T-cell (primary cell): ENCODE results near the gene ADAMTS17. TPM values are rescaled to one million over a fixed set of nuclear protein-coding genes. Genes with fewer than 3 reads are reported as not detected.

Experiments
- ATAC-seq, 4 experiments: fragments of 200-7000 bp in 3 of 4; fragments of 150-1000 bp in 1 of 4; cut with Tn5 transposase; replicated peaks in 1 of 4; 1 replicate in 3 of 4; 2 replicates in 1 of 4; pipeline ENCODE4 v1.10.0; 2021; ENCODE audit warnings: moderate library complexity in 3 of 4, mild to moderate bottlenecking in 2 of 4, moderate number of reproducible peaks in 1 of 4
- CTCF ChIA-PET, 2 donors: fragments of 300-600 bp; sonication (Branson Sonifier 250); formaldehyde crosslinking; loops; one replicate each; lab custom pipeline; 2022; ENCODE audit warnings: antibody characterized with exemption in 2 of 2; lab: Charles Lee
- POLR2A ChIA-PET, 2 donors: fragments of 300-600 bp; sonication (Branson Sonifier 250); formaldehyde crosslinking; loops; one replicate each; lab custom pipeline; 2022; ENCODE audit warnings: antibody characterized with exemption in 2 of 2; lab: Charles Lee
- DNase-seq, 35 experiments: peaks; one replicate each; pipeline versions ENCODE4 v3.0.0 to v3.0.0-alpha.2; 2013 to 2023
- H3K27ac ChIP-seq: one replicate; pipeline ENCODE4 v1.5.1; 2013; ENCODE audit warnings: low read length
- H3K27me3 ChIP-seq, 2 experiments: replicated peaks in 1 of 2; 1 replicate in 1 of 2; 2 replicates in 1 of 2; pipeline versions ENCODE4 v1.6.1 to v1.7.0; 2013; ENCODE audit warnings: low read length in 1 of 2, mixed read lengths in 1 of 2; ENCODE audit not compliant: control insufficient read depth in 2 of 2, insufficient read depth in 2 of 2; ENCODE audit errors: extremely low read depth in 1 of 2
- H3K36me3 ChIP-seq, 2 donors: 1 replicate in 1 of 2; 2 replicates in 1 of 2; pipeline versions ENCODE4 v1.6.1 to v1.7.0; 2013; ENCODE audit warnings: low read length in 1 of 2; ENCODE audit not compliant: control insufficient read depth in 2 of 2, insufficient read depth in 1 of 2; ENCODE audit errors: extremely low read depth in 1 of 2
- H3K4me1 ChIP-seq, 2 experiments: 1 replicate in 1 of 2; 2 replicates in 1 of 2; pipeline versions ENCODE4 v1.6.1 to v1.7.0; 2013; ENCODE audit warnings: low read length in 2 of 2, mixed read lengths in 1 of 2; ENCODE audit not compliant: insufficient read depth in 2 of 2, control insufficient read depth in 1 of 2; ENCODE audit errors: extremely low read depth in 1 of 2
- H3K4me3 ChIP-seq, 2 donors: 1 replicate in 1 of 2; 2 replicates in 1 of 2; pipeline versions ENCODE4 v1.5.1 to v1.7.0; 2013; ENCODE audit warnings: mild to moderate bottlenecking in 2 of 2, low read length in 1 of 2, moderate library complexity in 1 of 2; ENCODE audit not compliant: control insufficient read depth in 1 of 2; ENCODE audit errors: extremely low read depth in 1 of 2
- H3K9me3 ChIP-seq: 2 replicates; pipeline ENCODE4 v1.7.0; 2013
- H3K27ac Mint-ChIP-seq, 2 donors: one replicate each; pipeline ENCODE4 v1.8.0; 2020 to 2021; ENCODE audit warnings: mild to moderate bottlenecking in 2 of 2, mixed read lengths in 2 of 2
- H3K27me3 Mint-ChIP-seq, 2 donors: one replicate each; pipeline ENCODE4 v1.8.0; 2021 to 2022; ENCODE audit warnings: mixed read lengths in 2 of 2
- H3K36me3 Mint-ChIP-seq: one replicate; pipeline ENCODE4 v1.8.0; 2021; ENCODE audit warnings: mixed read lengths
- H3K4me1 Mint-ChIP-seq, 3 donors: one replicate each; pipeline ENCODE4 v1.8.0; 2020 to 2022; ENCODE audit warnings: mixed read lengths in 3 of 3, mild to moderate bottlenecking in 1 of 3
- H3K4me3 Mint-ChIP-seq, 3 donors: one replicate each; pipeline ENCODE4 v1.8.0; 2020 to 2022; ENCODE audit warnings: mild to moderate bottlenecking in 3 of 3, mixed read lengths in 3 of 3, moderate library complexity in 3 of 3
- H3K9me3 Mint-ChIP-seq, 3 donors: one replicate each; pipeline ENCODE4 v1.8.0; 2020 to 2022; ENCODE audit warnings: mixed read lengths in 3 of 3
- WGBS: methylation state at CpG from one replicate; pipeline ENCODE4 v1.1.5; 2013; ENCODE audit warnings: missing lambda C conversion rate; ENCODE audit not compliant: insufficient coverage; 5-methylcytosine and 5-hydroxymethylcytosine counted together
- total RNA-seq, 35 experiments: library from RNA in 6 of 35; stranded (reverse) in 6 of 35; fragments of 120-200 nt in 1 of 35; gene quantifications; one replicate each; pipeline versions ENCODE4 v1.2.1 to v1.2.4 and lab custom pipeline; 2013 to 2026

ADAMTS17 gene
- total RNA-seq, 5 donors from 2014 or later (not counting 1 experiment from before 2014, with no cell fraction given) = 8.9 to 17.8 (median 11.6) TPM

DNA sequence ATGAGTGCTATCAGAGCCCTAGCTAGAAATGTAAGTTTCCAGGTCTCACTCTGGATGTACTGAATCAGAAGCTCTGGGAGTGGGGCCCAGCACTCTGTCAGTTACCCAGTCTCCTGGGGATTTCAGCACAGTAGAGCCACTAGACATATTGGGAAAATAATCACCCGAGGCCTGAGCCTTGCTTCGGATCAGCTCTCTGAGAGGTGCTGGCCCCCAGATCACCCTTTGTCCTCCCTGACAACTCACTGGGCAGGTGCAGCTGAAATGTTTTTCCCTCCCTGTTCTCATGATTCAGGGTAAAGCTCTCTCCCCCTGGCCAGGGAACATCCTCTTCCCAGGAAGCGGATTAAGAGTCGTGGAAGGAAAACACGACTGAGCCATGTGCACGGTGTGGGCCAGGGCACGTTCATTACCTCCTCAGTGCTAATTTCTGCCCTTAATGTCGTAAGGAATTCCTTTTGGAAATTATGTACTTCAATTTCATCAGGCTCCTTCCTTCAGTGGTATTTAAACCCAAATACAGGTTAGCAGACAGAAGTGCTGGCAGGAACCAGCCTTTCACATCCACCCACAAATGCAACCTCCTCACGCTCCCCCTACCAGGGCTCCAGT, 311.8 kb downstream of the ADAMTS17 start:
- DNase-seq (no peak), ATAC-seq (no peak)
- Mint-ChIP-seq H3K4me3 (no peak overlapping the region), H3K27ac (no peak overlapping the region), H3K9me3 (peaks cover 7 to 21% (median 12%) of the 10 kb centered on the region in 3 donors), H3K27me3 (no peaks in the 10 kb centered on the region), H3K36me3 (peaks cover 47% of the 10 kb centered on the region), H3K4me1 (no peaks in the 10 kb centered on the region)
- no peaks in the 10 kb centered on the region for H3K27me3 ChIP-seq
- no peaks in the 10 kb centered on the region for H3K9me3 ChIP-seq
- no peak overlapping the region for H3K27ac ChIP-seq
- 82% methylated on average over 7 of the region's 9 CpGs for WGBS
- H3K36me3 ChIP-seq = no peaks in the 10 kb centered on the region
- H3K4me1 ChIP-seq = no peaks in the 10 kb centered on the region
- CTCF ChIA-PET = no interaction called here
- POLR2A ChIA-PET = no interaction called here
- H3K4me3 ChIP-seq = no peak overlapping the region

DNA sequence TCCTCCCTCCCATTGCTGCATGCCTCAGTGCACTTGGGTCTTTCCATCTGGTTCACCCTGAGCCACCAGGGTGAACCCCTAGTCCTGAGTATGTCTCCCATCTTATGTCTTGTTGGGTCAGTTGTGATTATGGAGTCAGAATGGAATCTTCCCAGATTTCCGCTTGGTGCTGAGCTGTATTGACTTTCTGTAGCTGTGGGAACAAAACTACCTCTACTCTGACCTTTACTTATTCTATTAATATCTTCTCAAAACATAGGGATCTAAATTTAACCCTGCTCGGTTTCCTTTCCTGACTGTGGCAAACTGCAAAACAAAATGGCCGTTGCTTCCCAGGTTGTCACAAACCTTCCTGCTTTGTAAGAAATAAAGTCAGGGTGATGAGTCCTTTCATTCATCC, 312.7 kb downstream of the ADAMTS17 start:
- Histone ChIP-seq H3K36me3 (no peaks in the 10 kb centered on the region), H3K9me3 (no peaks in the 10 kb centered on the region), H3K4me1 (no peaks in the 10 kb centered on the region), H3K27ac (no peak overlapping the region), H3K27me3 (no peaks in the 10 kb centered on the region), H3K4me3 (no peak overlapping the region)
- H3K4me1 Mint-ChIP-seq = no peaks in the 10 kb centered on the region
- H3K27me3 Mint-ChIP-seq = no peaks in the 10 kb centered on the region
- no CpG with 5 or more reads among the region's 3 CpGs for whole genome bisulfite sequencing
- DNase-seq = no peak
- no peak for ATAC-seq
- peaks cover 44% of the 10 kb centered on the region for H3K36me3 Mint-ChIP-seq
- peaks cover 7 to 21% (median 12%) of the 10 kb centered on the region in 3 donors for H3K9me3 Mint-ChIP-seq
- H3K4me3 Mint-ChIP-seq = no peak overlapping the region
- ChIA-PET POLR2A (no interaction called here), CTCF (no interaction called here)
- no peak overlapping the region for H3K27ac Mint-ChIP-seq

DNA sequence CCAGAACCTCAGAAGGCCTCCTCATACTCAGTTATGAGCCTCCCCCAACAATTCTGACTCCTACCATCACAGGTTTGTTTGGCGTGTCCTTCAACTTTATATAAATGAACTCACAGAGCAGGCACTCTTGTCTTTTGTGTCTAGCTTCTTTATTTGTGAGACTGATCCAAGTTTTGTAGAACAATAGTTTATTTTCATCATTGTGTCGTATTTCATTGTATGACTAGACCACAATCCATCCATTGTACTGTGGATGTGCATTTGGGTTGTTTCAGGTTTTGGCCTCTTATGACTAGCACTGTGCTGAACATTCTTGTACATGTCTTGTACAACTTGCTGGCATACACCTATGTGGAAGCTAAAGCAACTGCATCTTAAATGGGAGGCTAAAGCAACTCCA, 315.7 kb downstream of the ADAMTS17 start:
- H3K27ac Mint-ChIP-seq = no peak overlapping the region
- H3K27me3 Mint-ChIP-seq = no peaks in the 10 kb centered on the region
- no peaks in the 10 kb centered on the region for H3K36me3 ChIP-seq
- POLR2A ChIA-PET = no interaction called here
- H3K36me3 Mint-ChIP-seq = peaks cover 30% of the 10 kb centered on the region
- H3K4me3 ChIP-seq = no peak overlapping the region
- no peak for ATAC-seq
- H3K4me3 Mint-ChIP-seq = no peak overlapping the region
- DNase-seq = no peak
- CTCF ChIA-PET = no interaction called here
- no peaks in the 10 kb centered on the region for H3K4me1 ChIP-seq
- peaks cover 7 to 21% (median 12%) of the 10 kb centered on the region in 3 donors for H3K9me3 Mint-ChIP-seq
- no peaks in the 10 kb centered on the region for H3K4me1 Mint-ChIP-seq
- no peaks in the 10 kb centered on the region for H3K9me3 ChIP-seq
- no CpG with 5 or more reads among the region's 2 CpGs for WGBS
- no peak overlapping the region for H3K27ac ChIP-seq
- H3K27me3 ChIP-seq = no peaks in the 10 kb centered on the region

DNA sequence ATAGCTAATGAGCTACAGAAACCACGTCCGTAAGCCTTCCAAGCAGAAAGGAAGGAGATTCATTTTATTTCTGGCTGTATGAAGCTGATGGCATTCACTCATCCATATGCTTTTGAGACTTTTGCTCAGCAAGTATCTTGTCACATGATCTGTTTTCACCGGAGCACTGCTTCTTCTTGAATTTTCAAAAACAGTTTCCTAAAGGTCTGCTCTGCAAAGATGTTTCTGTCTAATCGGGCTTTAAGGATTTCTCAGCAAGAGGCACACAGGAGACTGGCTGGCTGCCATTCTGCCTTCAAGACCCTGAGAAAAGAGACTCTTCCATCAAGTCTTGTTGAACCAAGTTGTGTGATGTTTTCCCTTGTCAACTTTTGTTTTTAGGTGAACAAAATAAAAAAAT, 319.0 kb downstream of the ADAMTS17 start:
- Mint-ChIP-seq H3K4me1 (no peaks in the 10 kb centered on the region), H3K27me3 (no peaks in the 10 kb centered on the region), H3K4me3 (no peak overlapping the region), H3K9me3 (peaks cover 0 to 8% (median 6%) of the 10 kb centered on the region in 3 donors), H3K36me3 (peaks cover 24% of the 10 kb centered on the region), H3K27ac (no peak overlapping the region)
- no peaks in the 10 kb centered on the region for H3K27me3 ChIP-seq
- no peak for ATAC-seq
- POLR2A ChIA-PET = interaction anchor here in 1 of 2 donors (0.7 kb wide), 1 partner anchor 1285 kb away, joined by 3 read pairs; no protein-coding TSS in a partner anchor
- WGBS = 83% methylated on average over 4 of the region's 4 CpGs
- no peaks in the 10 kb centered on the region for H3K4me1 ChIP-seq
- CTCF ChIA-PET = no interaction called here
- H3K36me3 ChIP-seq = no peaks in the 10 kb centered on the region
- H3K9me3 ChIP-seq = no peaks in the 10 kb centered on the region
- H3K4me3 ChIP-seq = no peak overlapping the region
- no peak for DNase-seq
- H3K27ac ChIP-seq = no peak overlapping the region

DNA sequence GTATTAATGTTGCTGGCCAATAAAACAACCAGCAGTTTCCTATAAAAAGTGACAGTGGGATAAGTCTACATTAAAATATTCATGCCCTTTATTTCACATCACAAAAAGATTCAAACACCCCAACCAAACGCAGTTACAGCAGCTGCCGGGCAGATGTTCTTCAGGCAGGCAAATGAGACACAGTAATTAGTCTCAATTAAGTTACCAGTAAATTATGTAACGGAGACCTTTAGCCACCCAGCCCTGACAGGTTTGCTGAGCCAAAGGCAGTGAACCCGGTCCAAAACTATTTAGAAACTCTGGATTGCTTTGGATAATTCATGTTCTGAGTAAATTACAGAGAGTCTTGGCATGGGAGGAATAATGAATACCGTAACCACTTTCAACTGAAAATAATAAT, 319.4 kb downstream of the ADAMTS17 start:
- Mint-ChIP-seq H3K4me3 (no peak overlapping the region), H3K27me3 (no peaks in the 10 kb centered on the region)

DNA sequence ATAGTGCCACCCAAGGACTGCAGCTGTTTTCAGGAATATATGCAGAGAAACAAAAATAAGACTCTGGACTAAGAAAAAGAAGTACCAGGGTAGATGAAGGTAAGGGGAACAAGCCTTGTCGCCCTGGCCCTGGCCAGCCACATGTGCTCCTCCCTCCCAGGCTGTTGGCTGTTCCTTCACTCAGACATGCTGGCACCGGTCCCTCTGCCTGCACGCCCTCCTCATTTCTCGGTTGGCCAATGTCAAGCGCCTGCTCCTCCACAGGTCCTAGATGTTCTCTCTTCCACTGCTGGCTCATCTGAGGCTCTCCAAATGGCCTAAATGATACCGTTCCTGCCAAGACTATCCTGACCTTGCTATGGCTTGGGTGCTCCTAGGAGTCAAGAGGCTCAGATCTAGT, 320.1 kb downstream of the ADAMTS17 start:
- no peak overlapping the region for H3K4me3 Mint-ChIP-seq
- no peaks in the 10 kb centered on the region for H3K4me1 Mint-ChIP-seq
- Histone ChIP-seq H3K36me3 (no peaks in the 10 kb centered on the region), H3K4me1 (no peaks in the 10 kb centered on the region), H3K27ac (no peak overlapping the region), H3K9me3 (no peaks in the 10 kb centered on the region), H3K27me3 (no peaks in the 10 kb centered on the region), H3K4me3 (no peak overlapping the region)
- H3K27ac Mint-ChIP-seq = no peak overlapping the region
- ChIA-PET POLR2A (no interaction called here), CTCF (no interaction called here)
- no peaks in the 10 kb centered on the region for H3K27me3 Mint-ChIP-seq
- DNase-seq (no peak), ATAC-seq (no peak)
- 72% methylated on average over 5 of the region's 6 CpGs for WGBS
- H3K9me3 Mint-ChIP-seq = no peaks in the 10 kb centered on the region
- H3K36me3 Mint-ChIP-seq = peaks cover 24% of the 10 kb centered on the region

More for the DNA sequence above, 319.4 kb downstream of the ADAMTS17 start:
- peaks cover 25% of the 10 kb centered on the region for H3K36me3 Mint-ChIP-seq
- ChIA-PET CTCF (no interaction called here), POLR2A (interaction anchor here in 1 of 2 donors (0.7 kb wide), 1 partner anchor 1284 kb away, joined by 3 read pairs; no protein-coding TSS in a partner anchor)
- Histone ChIP-seq H3K36me3 (no peaks in the 10 kb centered on the region), H3K4me1 (no peaks in the 10 kb centered on the region), H3K27me3 (no peaks in the 10 kb centered on the region), H3K4me3 (no peak overlapping the region), H3K27ac (no peak overlapping the region), H3K9me3 (no peaks in the 10 kb centered on the region)
- WGBS = no CpG with 5 or more reads among the region's 5 CpGs
- peaks cover 0 to 4% (median 2%) of the 10 kb centered on the region in 3 donors for H3K9me3 Mint-ChIP-seq
- DNase-seq (no peak), ATAC-seq (no peak)
- H3K27ac Mint-ChIP-seq = no peak overlapping the region
- H3K4me1 Mint-ChIP-seq = no peaks in the 10 kb centered on the region
